Measurements from ENCODE around the gene CUL4A. TPM values are rescaled to one million over a fixed set of nuclear protein-coding genes. Genes with fewer than 3 reads are reported as not detected.

The CUL4A gene
- total RNA-seq, 4 donors from 2014 or later = 67.3 to 268 (median 101) TPM

GRCh38 chr13:113297370-113298042 is 88.1 kb downstream of the CUL4A start:
- peaks cover 0 to 43% (median 7%) of the 10 kb centered on the region in 4 donors for H3K4me1 ChIP-seq
- DNase-seq (ENCODE audit: low spot score in 2 of 2) = no peak

GRCh38 chr13:113298043-113298945 is 88.9 kb downstream of the CUL4A start:
- TF ChIP-seq CTCF (IDR thresholded peaks at IDR 0.05) = no peak
- no peak for TF ChIP-seq EP300 (IDR thresholded peaks at IDR 0.05)
- TF ChIP-seq POLR2A (IDR thresholded peaks at IDR 0.05) = no peak
- Histone ChIP-seq H3K36me3 (no peaks in the 10 kb centered on the region), H3K27me3 (no peaks in the 10 kb centered on the region), H3K4me1 (peaks cover 0 to 42% (median 7%) of the 10 kb centered on the region in 4 donors), H3K9me3 (no peaks in the 10 kb centered on the region), H3K27ac (peak overlapping the region in 3 of 4 donors; percentile 83 to 90 (median 89)), H3K4me3 (peak overlapping the region; percentile 67 to 98 (median 92))
- 34 to 35% methylated on average over 19 of the region's 19 CpGs for WGBS, 2 donors
- DNase-seq (ENCODE audit: low spot score in 2 of 2) = no peak

More at GRCh38 chr13:113297370-113298042, 88.1 kb downstream of the CUL4A start:
- Histone ChIP-seq H3K4me3 (peak overlapping the region; percentile 67 to 98 (median 92)), H3K9me3 (no peaks in the 10 kb centered on the region), H3K36me3 (no peaks in the 10 kb centered on the region), H3K27me3 (no peaks in the 10 kb centered on the region), H3K27ac (peak overlapping the region; percentile 59 to 90 (median 86))
- TF ChIP-seq EP300 (IDR thresholded peaks at IDR 0.05) (no peak), POLR2A (IDR thresholded peaks at IDR 0.05) (no peak), CTCF (IDR thresholded peaks at IDR 0.05) (no peak)
- 1 to 2% methylated on average over 16 to 31 of the region's 58 CpGs for WGBS, 2 donors

- H3K36me3 ChIP-seq = no peaks in the 10 kb centered on the region
- DNase-seq (ENCODE audit: low spot score in 2 of 2) = no peak
- TF ChIP-seq EP300 (IDR thresholded peaks at IDR 0.05) (no peak), CTCF (IDR thresholded peaks at IDR 0.05) (no peak), POLR2A (IDR thresholded peaks at IDR 0.05) (no peak)
- H3K4me1 ChIP-seq = peaks cover 0 to 55% (median 7%) of the 10 kb centered on the region in 4 donors
- WGBS, 2 donors = 74 to 88% methylated on average over 7 of the region's 7 CpGs
- no peak overlapping the region for H3K27ac ChIP-seq
- no peak overlapping the region for H3K4me3 ChIP-seq
- H3K9me3 ChIP-seq = no peaks in the 10 kb centered on the region
- H3K27me3 ChIP-seq = no peaks in the 10 kb centered on the region
Observed at GRCh38 chr13:113299951-113300350, 90.5 kb downstream of the CUL4A start.

- TF ChIP-seq EP300 (IDR thresholded peaks at IDR 0.05) = no peak
- TF ChIP-seq CTCF (IDR thresholded peaks at IDR 0.05) = no peak
- TF ChIP-seq POLR2A (IDR thresholded peaks at IDR 0.05) = no peak
- Histone ChIP-seq H3K27ac (no peak overlapping the region), H3K36me3 (peaks cover 0 to 15% (median 0%) of the 10 kb centered on the region in 3 donors), H3K9me3 (no peaks in the 10 kb centered on the region), H3K4me3 (no peak overlapping the region), H3K27me3 (no peaks in the 10 kb centered on the region), H3K4me1 (peaks cover 0 to 43% (median 0%) of the 10 kb centered on the region in 4 donors)
- 69 to 85% methylated on average over 7 of the region's 7 CpGs for WGBS, 2 donors
- no peak for DNase-seq (ENCODE audit: low spot score in 2 of 2)
Observed at GRCh38 chr13:113302986-113303385, 93.6 kb downstream of the CUL4A start.
